ENCODE data around the gene PRKAG1.

PRKAG1 gene

GRCh38 chr12:48961331-48961730 is 57.2 kb downstream of the PRKAG1 start:
- no peak for DNase-seq

DNA sequence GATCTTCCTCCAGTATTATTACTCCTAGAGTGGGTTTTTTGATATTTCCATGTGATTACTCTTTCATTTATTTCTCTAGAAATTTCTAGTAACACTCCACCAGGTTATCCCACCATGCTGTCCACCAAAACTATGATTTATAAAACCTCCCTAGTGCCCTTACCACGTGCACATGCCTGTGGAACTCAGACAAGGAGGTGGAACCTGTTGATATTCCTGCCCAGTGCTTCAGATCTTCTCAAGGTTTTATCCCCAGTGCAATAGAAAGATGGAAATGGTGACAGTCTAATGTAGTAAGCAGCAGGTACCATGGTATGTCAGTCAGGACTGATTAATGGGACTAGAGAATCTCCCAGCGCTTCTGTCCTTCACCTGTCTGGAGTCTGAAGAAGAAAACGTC is 57.7 kb downstream of the PRKAG1 start:
- no peak for DNase-seq

GRCh38 chr12:48958049-48958388 is 60.6 kb downstream of the PRKAG1 start:
- no peak for DNase-seq

DNA sequence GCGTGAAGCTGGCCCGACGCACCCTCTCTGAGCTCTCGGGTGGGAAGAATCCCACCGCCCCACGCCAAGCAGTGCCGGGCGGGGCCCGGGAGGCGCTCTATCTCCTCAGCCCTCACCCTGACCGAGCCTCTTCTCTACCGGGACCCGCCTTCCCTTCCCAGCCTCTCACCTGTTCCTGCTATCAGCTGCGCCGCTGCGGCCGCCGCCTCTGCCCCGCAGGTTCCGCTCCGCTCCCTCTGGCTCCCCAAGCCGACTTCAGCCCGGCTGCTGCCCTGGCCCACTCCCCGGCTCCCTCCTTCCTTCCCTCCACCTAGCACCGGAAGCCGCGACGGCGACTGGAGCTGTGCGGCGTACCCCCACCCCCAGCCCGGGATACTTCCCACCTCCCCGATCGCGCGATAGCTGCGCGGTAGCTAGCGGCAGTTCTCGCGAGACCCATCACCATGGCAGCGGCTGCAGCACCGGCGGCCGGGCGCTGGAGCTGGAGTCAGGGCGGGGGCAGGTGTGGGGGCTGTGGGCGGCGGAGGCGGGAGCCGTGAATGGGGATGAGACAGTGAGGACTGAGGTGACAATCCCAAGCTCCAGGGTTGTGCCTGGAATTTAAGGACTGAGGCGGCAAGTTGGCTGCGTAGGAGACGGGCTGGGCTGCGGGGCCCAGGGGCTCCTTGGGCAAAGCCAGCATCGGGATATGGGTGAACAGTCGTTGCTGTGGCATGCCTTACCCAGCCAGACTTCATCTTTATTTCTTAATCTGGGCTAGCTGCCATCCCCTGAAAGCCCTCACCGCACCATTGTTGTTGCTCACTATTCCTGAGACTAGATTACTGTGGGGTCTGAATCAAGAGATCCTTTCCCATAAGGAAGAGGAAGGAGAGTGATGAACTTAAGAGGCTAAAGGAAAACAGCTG is 61.2 kb downstream of the PRKAG1 start, which contains the start of gene ARF3:
Gene ARF3, minus strand, starts transcription at position 347 of the 908 bp plus-strand sequence. CDS start 16,392 bp downstream, outside the sequence.
- peak; percentile 79 to 80 for DNase-seq

DNA sequence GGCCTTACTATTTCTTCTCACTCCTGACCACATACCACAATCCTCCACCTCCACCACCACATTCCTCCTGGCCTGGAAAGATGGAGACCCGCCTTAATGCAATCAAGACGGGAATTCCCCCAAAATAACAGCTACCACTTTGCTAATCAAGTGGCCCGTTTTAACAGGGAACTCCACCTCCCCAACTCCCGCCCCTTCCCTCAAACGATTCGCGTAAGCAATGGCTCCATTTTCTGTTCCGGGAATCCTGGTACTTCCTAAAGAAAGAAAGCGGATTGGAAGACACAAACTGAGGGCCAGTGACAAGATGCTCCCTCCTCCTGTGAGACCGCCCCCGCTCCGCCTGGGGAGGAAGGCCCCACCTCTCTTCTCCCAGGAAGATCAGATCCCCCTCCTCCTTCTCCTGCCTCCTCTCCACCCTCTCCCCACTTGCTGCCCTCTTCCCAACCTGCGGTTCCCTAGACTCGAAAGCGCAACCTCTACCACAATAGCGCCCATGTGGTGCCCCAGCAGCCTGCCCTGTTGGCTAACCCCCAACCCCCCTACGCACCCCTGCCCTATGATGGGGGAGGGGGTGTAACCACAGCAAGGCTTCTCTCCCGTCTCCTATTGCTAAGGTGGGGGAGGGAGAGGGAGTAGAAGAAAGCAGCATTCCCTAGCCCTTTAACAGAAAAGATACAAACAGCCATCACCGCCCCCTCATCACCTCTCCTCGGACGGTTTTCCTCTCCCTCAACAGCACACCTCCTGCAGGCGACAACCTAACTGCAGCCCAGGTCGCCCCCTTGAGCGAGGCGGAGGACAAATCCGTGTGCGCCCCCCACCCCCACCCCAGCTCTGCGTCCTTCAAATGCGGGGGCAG is 62.1 kb downstream of the PRKAG1 start:
- peak; percentile 57 to 81 for DNase-seq

DNA sequence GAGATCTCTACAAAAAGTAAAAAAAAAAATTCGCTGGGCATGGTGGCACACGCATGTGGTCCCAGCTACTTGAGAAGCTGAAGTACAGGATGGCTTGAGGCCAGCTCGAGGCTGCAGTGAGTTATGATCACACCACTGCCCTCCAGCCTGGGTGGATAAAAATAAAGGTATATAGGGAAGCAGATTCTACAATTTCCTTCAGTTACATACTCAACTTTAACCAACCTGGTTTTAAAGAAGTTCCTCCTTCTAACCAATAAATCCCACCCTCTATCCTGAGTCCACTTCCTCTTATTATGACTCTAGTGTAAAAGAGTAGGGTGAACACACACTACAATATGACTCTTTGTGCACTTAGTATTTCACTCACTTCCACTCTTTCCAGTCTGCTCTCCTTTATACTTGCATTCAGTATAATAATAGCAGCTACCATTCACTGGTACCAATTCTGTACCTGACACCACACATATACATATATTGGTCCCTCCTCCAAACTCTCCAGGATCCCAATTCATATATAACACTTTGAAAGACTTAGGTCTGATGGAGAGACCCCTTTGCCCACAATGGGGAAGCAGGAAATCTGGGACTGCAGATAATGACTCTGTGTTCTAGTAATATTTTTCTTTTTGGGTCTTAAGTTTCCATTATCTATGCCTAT is 63.6 kb downstream of the PRKAG1 start:
- DNase-seq, result no peak

DNA sequence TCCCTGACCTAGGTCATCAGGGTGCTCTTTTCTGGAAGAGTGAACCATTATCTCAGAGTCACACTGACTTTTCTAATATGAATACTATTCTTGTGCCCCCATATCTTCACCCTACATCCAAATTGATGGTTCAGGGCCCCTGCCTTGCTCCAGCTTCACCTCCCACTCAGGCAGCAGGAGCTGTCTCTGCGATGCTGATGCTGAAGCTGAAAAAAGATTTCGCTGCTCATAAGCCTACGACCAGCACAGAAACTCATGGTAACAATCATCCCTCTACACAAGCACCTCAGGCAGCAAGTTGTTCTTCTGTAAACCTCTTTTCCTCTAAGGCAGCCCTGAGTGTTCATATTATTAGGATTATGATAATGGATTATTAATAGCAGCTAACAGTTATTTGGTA is 64.5 kb downstream of the PRKAG1 start:
- DNase-seq, result no peak

DNA sequence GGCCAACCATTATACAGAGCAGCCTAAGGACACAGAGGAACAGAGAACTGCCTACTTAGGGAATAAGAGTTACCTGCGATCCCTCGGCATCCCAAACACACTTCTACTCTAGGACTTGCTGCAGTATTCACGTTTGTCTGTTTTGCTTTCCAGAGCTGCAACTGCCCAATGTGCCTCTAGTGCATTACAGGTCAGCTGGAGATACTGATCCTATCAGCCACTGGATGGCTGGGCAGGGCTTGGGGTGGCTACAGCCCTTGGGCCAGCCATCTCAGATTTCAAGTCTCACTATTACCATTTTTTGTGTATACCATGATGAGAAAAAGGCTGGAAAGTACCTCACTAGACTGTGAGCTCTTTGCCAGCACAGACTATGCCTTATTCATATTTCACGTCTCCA is 65.9 kb downstream of the PRKAG1 start:
- DNase-seq, result no peak

Data from hippocampal formation (tissue), 2 donors.